Measurements from ENCODE around the gene MZT2B. TPM values are rescaled to one million over a fixed set of nuclear protein-coding genes. Genes with fewer than 3 reads are reported as not detected.
A peak's percentile ranks its signal among the peaks of the same experiment; 100 is the strongest.
"Not testable (repeated sequence)": the region's sequence is repeated elsewhere in the genome, so short reads cannot be mapped to it uniquely, and the experiment has no call there.

Gene MZT2B
- total RNA-seq, 1 donor from 2014 or later = 190 TPM

GRCh38 chr2:130156624-130157004 is 25.4 kb upstream of the MZT2B start:
- no peaks in the 10 kb centered on the region for H3K36me3 Mint-ChIP-seq (ENCODE audit: insufficient read depth)
- TF ChIP-seq CTCF (IDR thresholded peaks at IDR 0.05; ENCODE audit: unreplicated experiment) = no peak

GRCh38 chr2:130157354-130157753 is 24.7 kb upstream of the MZT2B start:
- H3K4me1 Mint-ChIP-seq (ENCODE audit: low read depth); DNase-seq (ENCODE audit: low spot score, unreplicated experiment); H3K27me3 Mint-ChIP-seq; H3K27ac Mint-ChIP-seq; H3K9me3 Mint-ChIP-seq (ENCODE audit: low read depth); H3K4me3 Mint-ChIP-seq (ENCODE audit: low read depth); H3K36me3 Mint-ChIP-seq (ENCODE audit: insufficient read depth): not testable (repeated sequence)

More at GRCh38 chr2:130156624-130157004, 25.4 kb upstream of the MZT2B start:
- DNase-seq (ENCODE audit: low spot score, unreplicated experiment) = no peak
- H3K4me3 Mint-ChIP-seq (ENCODE audit: low read depth) = no peak overlapping the region
- H3K27ac Mint-ChIP-seq = peak overlapping the region; percentile 33
- no peaks in the 10 kb centered on the region for H3K9me3 Mint-ChIP-seq (ENCODE audit: low read depth)
- peaks cover 2% of the 10 kb centered on the region for H3K4me1 Mint-ChIP-seq (ENCODE audit: low read depth)
- no peaks in the 10 kb centered on the region for H3K27me3 Mint-ChIP-seq

- not testable (repeated sequence) for H3K9me3 Mint-ChIP-seq (ENCODE audit: low read depth); H3K4me3 Mint-ChIP-seq (ENCODE audit: low read depth); DNase-seq (ENCODE audit: low spot score, unreplicated experiment); H3K36me3 Mint-ChIP-seq (ENCODE audit: insufficient read depth); H3K4me1 Mint-ChIP-seq (ENCODE audit: low read depth); H3K27me3 Mint-ChIP-seq
- peak overlapping the region; percentile 33 for H3K27ac Mint-ChIP-seq
Measured at GRCh38 chr2:130157825-130158514, 24.1 kb upstream of the MZT2B start.

- Mint-ChIP-seq H3K9me3 (ENCODE audit: low read depth) (no peaks in the 10 kb centered on the region), H3K4me3 (ENCODE audit: low read depth) (no peak overlapping the region), H3K4me1 (ENCODE audit: low read depth) (peaks cover 2% of the 10 kb centered on the region), H3K36me3 (ENCODE audit: insufficient read depth) (no peaks in the 10 kb centered on the region), H3K27me3 (no peaks in the 10 kb centered on the region), H3K27ac (peak overlapping the region; percentile 33)
- no peak for DNase-seq (ENCODE audit: low spot score, unreplicated experiment)
- no peak for TF ChIP-seq CTCF (IDR thresholded peaks at IDR 0.05; ENCODE audit: unreplicated experiment)
Measured at GRCh38 chr2:130158631-130159030, 23.4 kb upstream of the MZT2B start.

- H3K36me3 Mint-ChIP-seq (ENCODE audit: insufficient read depth); H3K4me1 Mint-ChIP-seq (ENCODE audit: low read depth); H3K9me3 Mint-ChIP-seq (ENCODE audit: low read depth); H3K27ac Mint-ChIP-seq; DNase-seq (ENCODE audit: low spot score, unreplicated experiment); H3K27me3 Mint-ChIP-seq; H3K4me3 Mint-ChIP-seq (ENCODE audit: low read depth): not testable (repeated sequence)
Measured at GRCh38 chr2:130159376-130159775, 22.7 kb upstream of the MZT2B start.

GRCh38 chr2:130160131-130160530 is 21.9 kb upstream of the MZT2B start:
- peaks cover 2% of the 10 kb centered on the region for H3K4me1 Mint-ChIP-seq (ENCODE audit: low read depth)
- no peak overlapping the region for H3K4me3 Mint-ChIP-seq (ENCODE audit: low read depth)
- no peak for TF ChIP-seq CTCF (IDR thresholded peaks at IDR 0.05; ENCODE audit: unreplicated experiment)
- H3K27me3 Mint-ChIP-seq = no peaks in the 10 kb centered on the region
- no peak for DNase-seq (ENCODE audit: low spot score, unreplicated experiment)
- H3K27ac Mint-ChIP-seq = peak overlapping the region; percentile 50
- H3K36me3 Mint-ChIP-seq (ENCODE audit: insufficient read depth) = peaks cover 3% of the 10 kb centered on the region
- H3K9me3 Mint-ChIP-seq (ENCODE audit: low read depth) = no peaks in the 10 kb centered on the region

GRCh38 chr2:130160838-130161705 is 21.0 kb upstream of the MZT2B start:
- H3K9me3 Mint-ChIP-seq (ENCODE audit: low read depth); H3K4me3 Mint-ChIP-seq (ENCODE audit: low read depth); H3K27ac Mint-ChIP-seq; DNase-seq (ENCODE audit: low spot score, unreplicated experiment); H3K36me3 Mint-ChIP-seq (ENCODE audit: insufficient read depth); H3K27me3 Mint-ChIP-seq; H3K4me1 Mint-ChIP-seq (ENCODE audit: low read depth): not testable (repeated sequence)

GRCh38 chr2:130162486-130162885 is 19.6 kb upstream of the MZT2B start:
- not testable (repeated sequence) for H3K4me3 Mint-ChIP-seq (ENCODE audit: low read depth); H3K27me3 Mint-ChIP-seq; H3K4me1 Mint-ChIP-seq (ENCODE audit: low read depth); H3K27ac Mint-ChIP-seq; H3K9me3 Mint-ChIP-seq (ENCODE audit: low read depth); DNase-seq (ENCODE audit: low spot score, unreplicated experiment)
- peaks cover 13% of the 10 kb centered on the region for H3K36me3 Mint-ChIP-seq (ENCODE audit: insufficient read depth)

Measured in progenitor cell of endocrine pancreas (in vitro differentiated cells).